Activated T-cell treated with anti-CD3 and anti-CD28 coated beads, Interleukin-2, amount 50 U/mL, for 4 hours (primary cell): ENCODE results near the gene AKAP7. TPM values are rescaled to one million over a fixed set of nuclear protein-coding genes. Genes with fewer than 3 reads are reported as not detected.
"Not testable (repeated sequence)": the region's sequence is repeated elsewhere in the genome, so short reads cannot be mapped to it uniquely, and the experiment has no call there.

Source experiments
- ATAC-seq, 2 donors: fragments of 200-7000 bp; cut with Tn5 transposase; one replicate each; pipeline ENCODE4 v1.10.0; 2021
- DNase-seq: peaks from one replicate; pipeline ENCODE4 v3.0.0-alpha.2; 2020
- H3K27me3 Mint-ChIP-seq: one replicate; pipeline ENCODE4 v1.8.0; 2021; ENCODE audit warnings: low read depth, mixed read lengths
- H3K36me3 Mint-ChIP-seq: one replicate; pipeline ENCODE4 v1.8.0; 2022; ENCODE audit warnings: mixed read lengths; ENCODE audit not compliant: insufficient read depth
- H3K4me1 Mint-ChIP-seq: one replicate; pipeline ENCODE4 v1.8.0; 2021; ENCODE audit warnings: low read depth, mixed read lengths
- H3K4me3 Mint-ChIP-seq: one replicate; pipeline ENCODE4 v1.8.0; 2021; ENCODE audit warnings: mild to moderate bottlenecking, moderate library complexity, mixed read lengths
- H3K9me3 Mint-ChIP-seq: one replicate; pipeline ENCODE4 v1.8.0; 2021; ENCODE audit warnings: mixed read lengths
- total RNA-seq, 3 donors: library from RNA; stranded (reverse); gene quantifications; one replicate each; pipeline ENCODE4 v1.2.1, GENCODE V29; 2021

The AKAP7 gene
- total RNA-seq, 3 donors from 2014 or later: 3.0 to 3.3 (median 3.2) TPM

GRCh38 chr6:131293472-131293911 lies 158.2 kb downstream of the AKAP7 start:
- no peak for ATAC-seq
- H3K4me1 Mint-ChIP-seq: peaks cover 17% of the 10 kb centered on the region
- no peaks in the 10 kb centered on the region for H3K9me3 Mint-ChIP-seq
- H3K27me3 Mint-ChIP-seq: no peaks in the 10 kb centered on the region
- DNase-seq: no peak
- no peaks in the 10 kb centered on the region for H3K36me3 Mint-ChIP-seq
- no peak overlapping the region for H3K4me3 Mint-ChIP-seq

GRCh38 chr6:131295081-131295480 lies 159.8 kb downstream of the AKAP7 start:
- H3K36me3 Mint-ChIP-seq: no peaks in the 10 kb centered on the region
- DNase-seq (no peak), ATAC-seq (no peak)
- H3K4me1 Mint-ChIP-seq: peaks cover 17% of the 10 kb centered on the region
- H3K27me3 Mint-ChIP-seq: no peaks in the 10 kb centered on the region
- H3K9me3 Mint-ChIP-seq: no peaks in the 10 kb centered on the region
- H3K4me3 Mint-ChIP-seq: no peak overlapping the region

DNA sequence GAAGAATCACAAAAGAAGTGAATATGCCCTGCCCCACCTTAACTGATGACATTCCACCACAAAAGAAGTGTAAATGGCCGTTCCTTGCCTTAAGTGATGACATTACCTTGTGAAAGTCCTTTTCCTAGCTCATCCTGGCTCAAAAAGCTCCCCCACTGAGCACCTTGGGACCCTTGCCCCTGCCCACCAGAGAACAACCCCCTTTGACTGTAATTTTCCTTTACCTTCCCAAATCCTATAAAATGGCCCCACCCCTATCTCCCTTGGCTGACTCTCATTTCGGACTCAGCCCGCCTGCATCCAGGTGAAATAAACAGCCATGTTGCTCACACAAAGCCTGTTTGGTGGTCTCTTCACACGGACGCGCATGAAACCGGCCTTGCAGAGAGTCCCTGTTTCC lies 165.6 kb downstream of the AKAP7 start:
- not testable (repeated sequence) for H3K4me3 Mint-ChIP-seq, H3K27me3 Mint-ChIP-seq, ATAC-seq, H3K36me3 Mint-ChIP-seq, DNase-seq, H3K9me3 Mint-ChIP-seq, H3K4me1 Mint-ChIP-seq

DNA sequence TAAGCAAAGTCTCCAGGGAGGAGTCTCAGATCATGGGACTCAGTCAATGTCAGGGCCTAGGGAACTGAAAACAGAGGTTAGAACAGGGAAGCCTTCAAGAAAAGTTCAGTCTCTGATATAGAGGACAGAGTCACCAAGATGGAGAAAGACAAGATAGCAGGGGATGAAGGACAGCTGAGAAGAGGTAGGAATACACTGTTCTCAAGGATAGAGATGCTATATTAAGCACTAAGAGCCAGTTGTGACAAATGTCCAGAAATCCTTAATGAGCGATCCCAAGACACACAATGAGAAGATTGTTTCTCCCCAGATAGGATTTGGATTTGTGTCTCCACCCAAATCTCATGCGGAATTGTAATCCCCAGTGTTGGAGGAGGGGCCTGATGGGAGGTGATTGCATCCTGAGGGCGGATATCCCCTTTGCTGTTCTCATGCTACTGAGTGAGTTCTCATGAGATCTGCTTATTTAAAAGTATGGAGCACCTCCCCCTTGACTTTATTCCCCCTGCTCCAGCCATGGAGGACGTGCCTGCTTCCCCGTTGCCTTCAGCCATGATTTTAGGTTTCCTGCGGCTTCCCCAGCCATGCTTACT lies 168.2 kb downstream of the AKAP7 start:
- Mint-ChIP-seq H3K9me3 (no peaks in the 10 kb centered on the region), H3K36me3 (no peaks in the 10 kb centered on the region), H3K4me1 (peaks cover 5% of the 10 kb centered on the region), H3K4me3 (no peak overlapping the region), H3K27me3 (no peaks in the 10 kb centered on the region)
- ATAC-seq (no peak), DNase-seq (no peak)

GRCh38 chr6:131305037-131305850 lies 170.0 kb downstream of the AKAP7 start:
- Mint-ChIP-seq H3K4me1 (peaks cover 5% of the 10 kb centered on the region), H3K4me3 (no peak overlapping the region), H3K36me3 (peaks cover 11% of the 10 kb centered on the region), H3K9me3 (peaks cover 12% of the 10 kb centered on the region), H3K27me3 (no peaks in the 10 kb centered on the region)
- no peak for DNase-seq
- ATAC-seq: no peak

DNA sequence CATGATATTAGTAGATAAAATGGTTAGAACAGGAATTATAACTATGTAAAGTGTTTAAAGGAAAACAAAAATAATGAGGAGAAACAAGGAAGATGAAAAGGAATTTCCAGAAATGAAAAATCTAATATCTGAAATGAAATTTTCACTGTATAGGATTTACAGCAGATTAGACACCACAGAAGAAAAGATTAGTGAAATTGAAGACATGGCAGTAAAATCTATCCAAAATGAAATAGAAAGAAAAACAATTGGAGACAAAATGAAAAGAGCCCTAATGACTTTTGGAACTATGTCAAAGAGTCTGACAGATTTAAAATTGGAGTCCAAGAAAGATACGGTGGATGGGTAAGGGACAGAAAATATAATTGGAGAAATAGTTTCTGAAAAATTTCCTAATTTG lies 174.2 kb downstream of the AKAP7 start:
- no peak overlapping the region for H3K4me3 Mint-ChIP-seq
- peaks cover 13% of the 10 kb centered on the region for H3K36me3 Mint-ChIP-seq
- no peaks in the 10 kb centered on the region for H3K27me3 Mint-ChIP-seq
- ATAC-seq: no peak
- H3K9me3 Mint-ChIP-seq: peaks cover 15% of the 10 kb centered on the region
- DNase-seq: no peak
- H3K4me1 Mint-ChIP-seq: no peaks in the 10 kb centered on the region

- Mint-ChIP-seq H3K36me3 (peaks cover 12% of the 10 kb centered on the region), H3K4me3 (no peak overlapping the region), H3K27me3 (no peaks in the 10 kb centered on the region), H3K4me1 (peaks cover 4% of the 10 kb centered on the region), H3K9me3 (peaks cover 11% of the 10 kb centered on the region)
- ATAC-seq (no peak), DNase-seq (no peak)
Measured at GRCh38 chr6:131314838-131315237, 179.6 kb downstream of the AKAP7 start.

DNA sequence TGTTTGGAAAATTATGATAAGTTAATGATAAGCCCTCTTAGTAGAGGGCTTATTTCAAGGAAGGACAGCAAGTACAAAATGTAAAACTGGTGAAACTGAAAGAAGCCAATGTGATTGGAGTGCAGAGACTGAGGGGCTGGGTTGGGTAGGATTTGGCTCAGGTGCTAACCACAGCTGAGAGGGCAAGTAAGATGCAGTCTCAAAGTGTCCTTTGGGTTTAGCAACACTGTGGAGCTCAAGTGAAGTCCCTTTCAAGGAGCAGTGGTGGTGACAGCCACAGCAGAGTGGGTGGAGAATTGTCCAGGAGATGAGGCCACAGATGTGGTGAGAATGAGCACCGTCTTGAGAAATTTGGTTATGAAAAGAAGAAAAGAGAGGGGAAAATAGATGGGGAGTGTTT lies 181.4 kb downstream of the AKAP7 start:
- H3K36me3 Mint-ChIP-seq: peaks cover 7% of the 10 kb centered on the region

GRCh38 chr6:131317516-131317915 lies 182.2 kb downstream of the AKAP7 start:
- peaks cover 4% of the 10 kb centered on the region for H3K4me1 Mint-ChIP-seq
- peaks cover 7% of the 10 kb centered on the region for H3K9me3 Mint-ChIP-seq
- H3K36me3 Mint-ChIP-seq: peaks cover 7% of the 10 kb centered on the region
- H3K27me3 Mint-ChIP-seq: no peaks in the 10 kb centered on the region
- H3K4me3 Mint-ChIP-seq: no peak overlapping the region
- ATAC-seq: no peak
- DNase-seq: no peak

More for the DNA sequence above, 181.4 kb downstream of the AKAP7 start:
- ATAC-seq (no peak), DNase-seq (no peak)
- Mint-ChIP-seq H3K4me3 (no peak overlapping the region), H3K9me3 (peaks cover 7% of the 10 kb centered on the region), H3K4me1 (peaks cover 4% of the 10 kb centered on the region), H3K27me3 (no peaks in the 10 kb centered on the region)

DNA sequence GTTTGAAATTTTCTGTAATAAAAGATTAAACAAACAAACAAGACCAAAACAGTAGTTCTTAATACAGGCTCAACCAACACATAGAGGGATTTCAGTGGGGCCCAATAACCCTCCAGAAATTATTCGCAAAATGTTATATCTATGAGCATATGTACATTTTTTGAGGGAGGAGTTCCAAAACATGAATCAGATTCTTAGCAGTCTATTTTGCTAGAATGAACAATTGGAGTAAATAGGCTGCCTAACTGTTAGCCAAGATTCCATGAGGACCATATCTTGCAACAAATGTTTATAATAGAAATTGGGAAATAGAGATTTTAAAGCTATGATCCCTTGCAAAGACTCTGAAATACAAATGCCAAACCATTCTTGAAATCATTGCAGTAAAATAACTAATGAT lies 186.3 kb downstream of the AKAP7 start:
- DNase-seq: no peak
- Mint-ChIP-seq H3K27me3 (no peaks in the 10 kb centered on the region), H3K36me3 (peaks cover 7% of the 10 kb centered on the region), H3K4me1 (peaks cover 3% of the 10 kb centered on the region), H3K9me3 (peaks cover 3% of the 10 kb centered on the region), H3K4me3 (no peak overlapping the region)
- ATAC-seq: no peak

DNA sequence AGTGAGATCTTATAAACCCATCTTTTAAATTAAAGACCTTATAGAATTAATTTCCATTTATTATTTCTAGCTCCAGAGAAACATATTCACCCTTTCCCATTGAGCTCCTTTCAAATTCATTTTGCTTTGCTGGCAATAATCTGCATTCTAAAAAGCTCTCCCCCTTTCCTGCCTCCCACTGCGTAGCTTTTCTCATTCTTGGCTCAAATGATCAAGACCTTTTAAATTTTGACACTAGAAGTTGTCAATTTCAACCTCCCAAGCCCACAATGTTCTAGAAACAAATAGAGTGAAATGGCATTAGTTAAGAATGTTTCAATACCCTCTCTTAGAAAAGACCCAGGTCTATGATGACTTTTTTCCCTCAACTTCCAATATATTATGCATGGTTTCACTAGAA lies 186.9 kb downstream of the AKAP7 start:
- no peaks in the 10 kb centered on the region for H3K9me3 Mint-ChIP-seq
- H3K27me3 Mint-ChIP-seq: no peaks in the 10 kb centered on the region
- ATAC-seq: no peak

GRCh38 chr6:131325669-131326068 lies 190.4 kb downstream of the AKAP7 start:
- not testable (repeated sequence) for ATAC-seq, DNase-seq, H3K9me3 Mint-ChIP-seq, H3K4me1 Mint-ChIP-seq, H3K36me3 Mint-ChIP-seq, H3K4me3 Mint-ChIP-seq, H3K27me3 Mint-ChIP-seq

More for the DNA sequence above, 186.9 kb downstream of the AKAP7 start:
- Mint-ChIP-seq H3K4me3 (no peak overlapping the region), H3K36me3 (peaks cover 4% of the 10 kb centered on the region), H3K4me1 (no peaks in the 10 kb centered on the region)
- DNase-seq: no peak

DNA sequence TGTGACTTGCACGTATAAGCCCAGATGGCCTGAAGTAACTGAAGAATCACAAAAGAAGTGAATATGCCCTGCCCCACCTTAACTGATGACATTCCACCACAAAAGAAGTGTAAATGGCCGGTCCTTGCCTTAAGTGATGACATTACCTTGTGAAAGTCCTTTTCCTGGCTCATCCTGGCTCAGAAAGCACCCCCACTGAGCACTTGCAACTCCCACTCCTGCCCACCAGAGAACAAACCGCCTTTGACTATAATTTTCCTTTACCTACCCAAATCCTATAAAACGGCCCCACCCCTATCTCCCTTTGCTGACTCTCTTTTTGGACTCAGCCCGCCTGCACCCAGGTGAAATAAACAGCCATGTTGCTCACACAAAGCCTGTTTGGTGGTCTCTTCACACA lies 193.5 kb downstream of the AKAP7 start:
- not testable (repeated sequence) for H3K4me1 Mint-ChIP-seq, ATAC-seq, DNase-seq, H3K9me3 Mint-ChIP-seq, H3K4me3 Mint-ChIP-seq, H3K36me3 Mint-ChIP-seq, H3K27me3 Mint-ChIP-seq

GRCh38 chr6:131331151-131331550 lies 195.9 kb downstream of the AKAP7 start:
- H3K27me3 Mint-ChIP-seq: no peaks in the 10 kb centered on the region
- DNase-seq (no peak), ATAC-seq (no peak)
- H3K9me3 Mint-ChIP-seq: no peaks in the 10 kb centered on the region
- no peaks in the 10 kb centered on the region for H3K4me1 Mint-ChIP-seq
- no peak overlapping the region for H3K4me3 Mint-ChIP-seq
- H3K36me3 Mint-ChIP-seq: no peaks in the 10 kb centered on the region
